NCI-H2107 treated with DMSO at 0.1 percent for 48 hours (cell line): Measurements from ENCODE around the gene ZNF423.
"Not testable (repeated sequence)": the region's sequence is repeated elsewhere in the genome, so short reads cannot be mapped to it uniquely, and the experiment has no call there.

Experiments used
- DNase-seq: peaks from one replicate; lab custom pipeline; 2025; ENCODE audit not compliant: unreplicated experiment; lab: John Stamatoyannopoulos, UW

Gene ZNF423

DNA sequence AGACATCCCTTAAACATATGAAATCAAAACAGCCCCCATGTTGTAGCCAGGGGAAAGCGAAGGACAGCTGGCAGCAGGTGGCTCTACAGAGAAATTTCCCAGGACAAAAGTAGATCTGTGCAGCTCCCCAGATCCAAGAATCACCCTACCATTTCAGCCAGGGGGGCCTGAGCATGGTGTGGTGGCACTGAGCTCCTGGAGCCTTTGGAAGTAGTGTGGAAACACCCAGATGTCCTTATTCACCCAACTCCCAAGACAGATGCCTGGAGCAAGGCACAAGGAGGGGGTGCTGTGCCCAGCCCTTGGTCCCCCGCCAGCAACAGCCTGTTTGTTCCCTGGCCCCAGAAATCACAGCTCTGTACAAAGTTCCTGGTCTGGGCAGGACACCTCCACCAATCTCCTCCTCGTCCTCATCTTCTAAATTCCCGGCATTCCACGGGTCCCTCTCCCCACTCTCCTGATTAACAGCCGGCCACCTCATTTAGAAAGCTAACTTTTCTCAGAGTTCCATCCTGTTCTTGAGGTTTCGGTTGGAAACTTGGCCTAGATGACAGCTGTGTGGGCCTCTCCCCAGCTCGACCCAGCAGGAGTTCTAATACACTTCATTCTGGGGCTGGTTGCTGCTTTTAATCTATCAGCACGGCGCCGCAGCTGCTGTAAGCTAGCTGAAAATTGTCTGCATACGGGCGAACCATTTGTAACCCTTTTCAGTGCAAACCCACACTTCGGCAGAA is 291.2 kb downstream of the ZNF423 start:
- DNase-seq = no peak

DNA sequence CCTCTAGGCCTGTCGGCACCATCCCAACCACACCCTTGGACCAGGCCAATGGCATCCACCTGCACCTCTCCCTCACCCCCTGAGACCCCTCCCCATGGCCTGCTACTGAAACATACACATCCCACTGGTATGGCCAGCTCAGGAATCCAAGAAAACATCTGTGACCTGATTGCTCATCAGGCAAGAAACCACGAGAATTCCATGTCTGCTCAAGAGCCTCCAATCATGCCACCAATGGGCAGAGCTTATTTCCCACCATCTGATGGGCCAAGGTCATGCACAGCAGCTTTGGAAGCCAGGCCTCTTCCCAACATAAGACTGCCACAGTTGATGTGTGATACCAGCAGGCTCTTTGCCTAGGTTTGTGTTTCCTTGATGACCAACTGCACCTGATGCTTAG is 292.2 kb downstream of the ZNF423 start:
- no peak for DNase-seq

DNA sequence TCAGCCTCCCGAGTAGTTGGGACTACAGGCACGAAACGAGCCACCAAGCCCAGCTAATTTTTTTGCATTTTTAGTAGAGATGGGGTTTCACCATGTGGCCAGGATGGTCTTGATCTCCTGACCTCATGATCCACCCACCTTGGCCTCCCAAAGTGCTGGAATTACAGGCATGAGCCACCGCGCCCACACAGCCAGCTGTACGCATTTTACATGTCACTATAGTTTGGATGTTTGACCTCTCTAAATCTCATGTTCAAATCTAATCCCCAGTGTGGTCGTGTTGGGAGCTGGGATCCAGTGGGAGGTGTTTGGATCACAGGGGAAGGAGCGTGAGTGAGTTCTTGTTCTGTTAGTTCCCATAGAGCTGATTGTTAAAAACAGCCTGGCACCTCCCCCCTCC is 293.0 kb downstream of the ZNF423 start:
- not testable (repeated sequence) for DNase-seq

DNA sequence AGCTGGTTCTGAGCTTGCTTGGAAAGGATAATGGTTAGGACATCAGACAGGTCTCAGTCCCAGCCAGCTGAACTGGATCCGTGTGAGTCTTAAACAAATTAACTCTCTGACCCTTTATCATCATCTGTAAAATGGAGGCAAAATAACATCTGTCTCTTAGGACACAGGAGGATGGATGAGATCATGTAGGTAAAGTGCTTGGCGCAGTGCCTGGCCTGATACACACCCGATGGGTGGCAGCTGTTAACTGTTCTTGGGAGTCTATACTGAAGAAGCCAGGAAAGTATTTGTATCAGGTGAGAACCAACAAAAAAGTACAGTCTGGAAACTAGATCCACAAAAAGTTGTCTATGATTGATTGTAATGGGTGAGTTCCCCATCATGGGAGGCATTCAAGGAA is 293.7 kb downstream of the ZNF423 start:
- no peak for DNase-seq

DNA sequence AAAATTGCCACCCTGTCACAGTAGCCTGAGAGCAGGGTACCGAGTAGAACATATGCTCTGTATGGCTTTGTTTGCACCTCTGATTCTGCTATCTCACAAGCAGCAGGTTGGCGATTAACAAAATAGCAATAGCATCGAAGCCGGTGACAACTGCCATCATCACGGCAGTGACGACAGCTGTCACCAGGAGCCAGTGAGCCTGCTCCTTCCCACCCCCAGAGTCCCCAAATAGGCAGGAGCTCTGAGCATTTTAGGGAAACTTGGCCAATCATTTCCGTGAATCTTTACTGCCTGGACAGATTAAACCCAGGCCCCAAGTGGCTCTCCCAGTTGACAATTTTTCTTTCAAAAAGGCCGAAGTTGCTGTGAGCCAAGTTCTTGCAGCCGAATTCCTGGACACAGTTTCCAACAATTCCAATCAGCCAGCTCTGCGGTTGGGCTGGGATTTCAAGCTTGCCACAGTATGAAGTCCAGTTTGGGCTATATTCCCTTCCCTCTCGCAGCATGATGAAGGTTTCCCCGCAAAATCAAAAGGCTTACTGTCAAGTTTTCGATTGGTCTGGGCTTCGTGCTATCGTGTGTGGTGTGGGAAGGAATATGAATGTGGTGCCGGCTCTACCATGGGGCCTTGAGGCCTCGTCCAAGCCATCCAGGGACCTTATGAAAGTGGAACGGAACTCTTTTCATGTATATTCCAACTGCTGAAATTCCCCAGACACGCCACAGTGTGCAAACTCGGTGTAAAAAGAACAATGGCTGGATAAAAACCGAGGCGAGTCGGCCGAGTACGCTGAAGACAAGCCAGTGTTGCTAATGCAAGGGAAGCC is 295.7 kb downstream of the ZNF423 start:
- DNase-seq = no peak

DNA sequence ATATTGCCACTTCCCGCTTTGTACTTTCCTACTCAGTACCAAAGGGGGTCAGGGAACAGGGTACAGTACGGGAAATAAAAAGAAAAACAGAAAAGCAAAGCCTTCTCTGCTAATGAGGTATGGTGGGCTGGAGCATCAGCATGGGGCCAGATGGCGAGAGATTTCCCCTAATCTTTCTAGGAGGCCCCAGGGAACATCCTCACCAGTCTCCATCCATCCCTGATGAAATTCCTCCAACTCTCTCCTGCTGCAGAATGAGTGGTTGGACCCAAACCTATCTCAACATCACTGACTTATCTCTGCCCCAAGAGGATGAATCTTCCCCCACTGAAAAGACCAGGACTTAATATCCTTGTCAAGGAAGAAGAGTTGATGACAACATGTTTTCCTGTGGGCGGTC is 296.7 kb downstream of the ZNF423 start:
- DNase-seq = no peak

DNA sequence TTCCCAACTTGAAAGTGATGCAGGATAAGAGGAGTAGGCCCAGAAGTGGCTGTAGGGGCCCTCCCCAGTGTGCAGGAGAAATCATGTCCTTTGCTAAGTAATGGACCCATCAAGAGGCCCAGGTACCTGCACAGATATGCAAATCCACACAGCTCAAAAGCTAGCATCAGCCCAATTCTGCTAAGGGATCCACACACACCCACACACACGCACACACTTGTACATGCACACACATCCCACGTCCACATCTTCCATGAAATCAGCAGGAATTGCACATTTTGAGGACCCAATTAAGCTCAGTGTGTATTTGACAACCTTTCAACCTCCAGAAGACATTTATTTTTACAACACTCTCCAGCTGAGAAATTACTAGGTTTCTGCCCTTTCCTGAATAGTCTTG is 297.5 kb downstream of the ZNF423 start:
- DNase-seq = no peak

DNA sequence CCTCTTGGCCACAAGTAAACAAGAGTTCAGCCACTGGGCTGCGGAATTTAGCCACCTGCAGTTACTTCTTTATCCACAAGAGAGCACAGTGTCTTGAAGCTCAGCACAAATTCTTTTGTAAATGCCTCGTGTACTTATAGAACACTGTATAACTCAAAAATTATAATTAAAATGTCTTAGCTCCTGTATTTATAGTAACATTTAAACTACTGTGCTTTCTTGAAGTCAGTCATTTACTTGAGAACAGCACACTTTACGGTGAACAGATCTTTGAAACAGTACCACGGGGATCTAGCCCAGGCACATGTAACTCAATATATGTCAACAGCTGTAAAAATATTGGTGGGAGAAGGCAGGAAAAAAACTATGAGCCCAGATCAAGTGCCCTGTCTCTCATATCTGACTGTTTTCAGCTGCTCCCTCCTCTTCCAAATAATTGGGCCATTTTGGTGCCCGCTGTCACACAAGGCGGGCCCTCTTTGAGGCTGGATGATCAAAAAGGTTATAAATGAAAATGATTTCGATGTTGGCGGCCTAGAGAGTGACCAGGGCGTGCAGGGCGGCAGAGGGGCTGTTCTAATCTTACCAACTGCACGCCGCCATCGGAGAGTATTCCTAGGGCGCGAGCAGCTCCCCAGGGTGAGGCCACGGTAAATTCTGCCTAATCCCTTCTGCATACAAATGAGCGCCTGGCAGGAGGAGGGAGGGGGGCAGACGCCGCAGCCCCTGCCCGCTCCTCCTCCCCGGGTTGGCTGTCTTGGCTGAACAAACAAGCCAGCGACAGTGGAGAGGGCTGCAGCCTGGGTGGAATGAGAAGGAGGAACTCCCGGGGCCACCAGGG is 299.1 kb downstream of the ZNF423 start:
- DNase-seq = peak; percentile 41

DNA sequence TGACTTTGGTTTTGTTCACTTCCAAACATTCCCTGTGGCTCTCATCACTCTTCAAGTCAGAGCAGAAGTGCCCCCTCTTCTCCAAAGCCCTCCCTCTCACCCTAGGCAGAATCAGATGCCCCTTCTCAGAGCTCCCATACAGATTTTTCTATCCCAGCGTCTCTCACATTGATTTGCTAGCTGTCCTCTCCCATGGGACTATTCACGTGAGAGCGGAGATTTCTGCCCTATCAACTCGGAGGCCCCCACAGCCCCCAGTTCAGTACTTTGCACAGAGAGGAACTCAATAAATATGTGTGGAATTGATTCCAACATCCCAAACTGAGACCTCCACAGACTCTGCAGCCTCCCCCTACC is 299.7 kb downstream of the ZNF423 start:
- DNase-seq = no peak

DNA sequence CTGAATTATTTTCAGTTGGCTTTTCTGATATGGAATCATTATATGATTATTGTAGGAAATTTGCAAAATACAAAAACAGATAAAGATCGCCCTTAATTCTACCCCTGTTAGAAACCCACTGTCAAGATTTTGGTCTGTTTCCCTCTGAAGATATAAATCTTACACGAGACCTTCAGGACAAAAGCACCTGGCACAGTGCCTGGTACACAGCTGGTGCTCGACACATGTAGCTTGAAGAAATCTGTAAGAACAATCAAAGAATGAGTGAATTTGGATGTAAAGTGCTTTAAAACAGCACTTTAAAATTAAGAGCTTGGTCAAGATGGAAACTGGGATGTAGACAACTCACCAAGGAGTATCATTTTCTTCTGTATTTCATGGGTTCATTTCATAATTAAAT is 301.2 kb downstream of the ZNF423 start:
- no peak for DNase-seq

DNA sequence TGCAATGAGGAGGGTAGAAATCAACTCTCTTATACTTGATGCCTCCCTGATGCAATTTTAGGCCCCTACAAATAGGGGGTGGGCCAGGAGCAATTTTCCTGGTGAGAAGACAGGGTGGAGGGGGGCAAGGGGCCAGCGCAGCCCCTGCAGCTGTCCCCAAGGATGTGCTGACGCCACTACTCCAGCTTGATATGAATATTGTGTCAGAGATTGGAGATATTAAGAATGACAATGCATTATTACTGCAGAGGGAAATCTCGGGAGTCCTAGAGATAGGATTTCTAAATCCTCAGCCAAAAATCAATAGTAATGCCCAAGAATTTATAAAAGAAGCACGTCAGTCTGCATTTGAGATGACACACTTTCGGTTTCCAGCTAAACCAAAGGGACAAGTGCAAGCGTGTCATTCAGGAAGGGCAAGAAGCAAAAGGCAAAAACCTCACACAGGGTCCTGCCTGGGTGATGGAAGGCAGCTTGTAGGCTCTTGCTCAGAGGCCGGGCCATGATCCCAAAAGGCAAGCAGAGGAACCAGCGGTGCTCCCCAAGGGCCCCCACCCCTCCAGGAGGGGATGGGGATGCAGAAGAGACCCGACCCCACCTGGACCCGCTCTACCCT is 303.5 kb downstream of the ZNF423 start:
- DNase-seq = no peak

DNA sequence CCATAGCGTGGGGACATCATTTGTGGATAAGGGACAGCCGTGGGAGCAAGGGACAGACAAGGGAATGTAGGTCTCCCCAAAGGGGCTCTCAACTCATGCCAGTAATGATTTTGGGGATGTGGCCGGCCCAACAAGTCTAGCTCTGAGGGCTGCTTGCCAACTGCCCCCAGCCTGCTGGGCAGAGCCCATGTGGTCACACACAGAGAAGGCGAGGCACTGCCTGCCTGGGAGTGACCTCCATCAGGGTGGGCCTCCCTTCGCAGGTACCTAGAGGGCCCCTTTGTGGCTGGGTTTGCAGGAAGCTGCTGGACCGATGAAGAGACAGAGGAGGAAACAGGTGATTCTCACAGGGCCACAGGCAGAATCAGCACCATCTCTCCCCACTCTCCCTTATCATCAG is 305.2 kb downstream of the ZNF423 start:
- no peak for DNase-seq

DNA sequence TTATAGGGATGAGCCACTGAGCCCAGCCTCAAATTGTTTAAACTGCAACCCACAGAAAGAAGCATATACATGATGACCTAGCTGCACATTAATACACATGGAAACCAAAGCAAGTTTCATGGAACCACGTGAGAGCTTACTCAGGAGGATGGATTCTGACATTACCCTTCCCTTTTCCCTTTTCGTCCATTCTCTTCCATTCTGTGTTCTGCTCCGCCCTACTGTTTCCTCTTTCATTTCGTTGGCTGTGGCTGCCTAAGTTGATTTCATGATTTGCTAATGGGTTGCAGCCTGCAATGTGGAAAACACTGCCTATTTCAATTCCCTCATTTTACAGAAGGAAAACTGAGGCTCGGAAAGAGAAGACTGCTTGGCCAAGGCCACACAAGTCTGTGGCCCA is 305.8 kb downstream of the ZNF423 start:
- DNase-seq = no peak

DNA sequence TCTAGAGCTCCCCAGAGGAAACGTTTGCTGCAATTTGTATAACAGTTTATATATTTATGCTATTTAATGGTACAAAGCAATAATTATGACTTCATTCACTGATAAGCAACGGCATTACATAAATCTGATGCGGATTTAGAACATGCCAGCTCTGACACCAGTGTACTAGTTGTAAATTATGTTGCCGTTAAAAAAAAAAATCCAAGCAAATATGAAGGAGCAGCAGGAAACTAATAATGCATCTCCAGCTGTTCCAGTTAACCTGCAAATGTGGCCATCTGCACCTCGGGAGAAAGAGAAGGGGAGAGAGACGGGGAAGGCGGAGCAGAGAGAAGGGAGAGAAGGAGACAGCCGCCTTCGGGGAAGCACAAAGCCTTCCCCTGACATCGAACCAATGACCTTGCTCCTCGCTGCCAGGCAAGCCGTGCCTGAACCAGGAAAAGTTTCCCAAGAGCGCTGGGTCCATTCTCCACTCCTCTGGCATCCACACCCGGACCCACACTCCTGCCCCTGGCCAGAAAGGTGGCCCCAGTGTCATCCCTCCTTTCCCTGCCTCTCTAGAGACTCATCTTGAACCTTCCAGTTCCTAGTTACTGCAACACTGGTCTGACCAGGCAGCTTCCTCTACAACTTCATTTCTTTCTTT is 307.5 kb downstream of the ZNF423 start:
- no peak for DNase-seq

DNA sequence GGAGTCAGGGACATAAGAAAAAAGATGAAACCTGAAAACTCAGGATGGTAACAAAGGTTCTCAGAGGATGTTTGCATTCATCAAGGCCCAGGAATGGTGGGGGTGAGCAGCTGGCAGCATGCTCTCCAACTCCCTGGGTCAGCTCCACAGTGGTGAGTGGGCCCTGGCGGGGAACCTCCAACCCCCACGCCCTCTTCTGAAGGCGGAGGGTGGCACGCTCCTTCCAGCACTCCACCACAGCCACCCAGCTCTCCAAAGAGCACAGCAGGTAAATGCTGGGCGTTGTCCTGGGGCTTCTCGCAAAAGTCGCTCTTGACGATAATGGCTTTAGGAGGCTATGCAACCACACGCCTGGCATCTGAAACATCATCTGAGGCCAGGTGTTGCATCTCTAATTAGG is 308.5 kb downstream of the ZNF423 start:
- DNase-seq = peak; percentile 39

DNA sequence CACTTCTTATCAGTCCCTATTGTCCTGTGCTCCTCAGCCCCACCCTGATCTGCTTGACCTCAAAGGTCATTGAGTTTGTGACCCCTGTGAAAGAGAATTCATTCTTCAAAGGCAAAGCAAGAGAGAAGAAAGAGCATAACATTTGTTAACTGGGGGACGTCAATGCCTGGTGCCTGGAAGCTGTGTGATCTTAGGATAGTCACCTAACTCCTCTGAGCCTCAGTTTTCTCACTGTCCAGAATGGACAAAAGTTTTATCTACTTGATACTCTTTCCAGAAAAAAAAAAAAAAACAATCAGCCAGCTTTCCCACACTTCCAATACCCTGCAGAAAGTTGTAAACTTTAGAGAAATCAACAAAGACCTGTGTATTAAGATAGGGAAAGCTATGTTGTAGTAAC is 309.2 kb downstream of the ZNF423 start:
- DNase-seq = no peak

DNA sequence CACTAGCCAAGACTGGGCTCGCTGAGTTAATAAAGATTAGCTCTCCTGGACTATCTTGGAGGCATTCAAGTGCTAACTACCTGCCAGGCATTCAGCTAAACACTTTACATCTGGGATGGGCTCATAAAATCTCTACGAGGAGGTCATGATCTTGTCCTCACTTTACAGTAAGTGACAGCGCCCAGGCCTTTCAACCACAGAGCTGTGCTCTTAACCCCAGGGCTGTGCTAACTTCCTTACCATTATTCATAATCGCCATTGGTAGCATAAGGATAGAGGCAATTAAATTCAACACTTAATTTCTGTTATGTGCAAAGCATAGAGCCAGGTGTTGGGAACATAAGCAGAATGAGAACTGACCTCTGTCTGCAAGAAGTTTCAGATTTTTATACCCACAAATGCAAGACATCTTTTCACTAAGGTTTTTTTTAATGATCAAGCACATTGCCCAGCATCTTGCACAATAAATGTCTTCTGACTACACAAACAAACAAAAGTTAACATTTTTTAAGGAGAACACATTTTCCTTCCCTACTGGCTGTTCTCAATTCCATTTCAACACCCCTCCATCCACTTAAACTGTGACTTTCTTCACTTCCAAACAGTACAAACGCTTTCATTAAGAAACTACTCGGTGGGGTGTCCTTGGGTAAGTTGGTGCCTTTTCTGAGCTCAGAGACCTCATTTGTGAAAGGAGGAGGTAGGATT is 310.0 kb downstream of the ZNF423 start:
- no peak for DNase-seq

DNA sequence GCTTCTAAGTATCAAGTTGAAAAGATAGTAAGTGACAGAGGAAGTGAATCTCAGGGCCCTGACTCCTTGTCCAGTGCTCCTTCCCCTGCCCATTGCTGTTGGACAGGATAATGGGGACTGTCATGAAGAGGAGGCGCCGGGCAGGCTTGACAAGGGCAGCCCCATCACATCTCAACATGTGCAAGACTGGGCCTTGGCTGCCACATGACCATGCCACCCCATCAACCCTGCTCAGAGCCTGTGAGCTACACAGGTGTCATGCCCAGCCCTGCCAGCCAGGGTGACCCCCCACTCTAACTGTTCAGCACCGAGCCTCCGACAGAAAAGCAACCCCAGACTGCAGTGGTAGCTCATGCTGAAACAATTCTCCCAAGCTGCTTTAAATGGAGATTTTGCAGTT is 310.7 kb downstream of the ZNF423 start:
- DNase-seq = no peak

DNA sequence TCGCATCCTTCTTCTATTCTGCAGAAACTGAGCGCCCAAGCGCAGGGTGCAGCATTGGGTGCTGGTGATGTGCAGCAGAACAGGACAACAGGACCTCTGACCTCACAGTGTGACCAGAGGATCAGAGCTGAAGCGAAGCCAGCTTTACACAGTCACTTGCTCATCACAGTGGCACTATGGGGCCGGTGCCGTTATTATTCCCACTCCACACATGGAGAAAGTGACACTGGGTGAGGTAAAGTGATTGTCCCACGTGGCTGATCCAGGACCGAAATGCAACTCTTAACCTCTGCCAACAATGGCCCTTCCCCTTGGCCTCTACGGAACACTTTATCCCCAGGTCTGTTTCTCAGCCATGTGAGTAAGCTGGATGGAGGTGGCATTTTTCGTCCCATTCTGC is 311.1 kb downstream of the ZNF423 start:
- DNase-seq = no peak

DNA sequence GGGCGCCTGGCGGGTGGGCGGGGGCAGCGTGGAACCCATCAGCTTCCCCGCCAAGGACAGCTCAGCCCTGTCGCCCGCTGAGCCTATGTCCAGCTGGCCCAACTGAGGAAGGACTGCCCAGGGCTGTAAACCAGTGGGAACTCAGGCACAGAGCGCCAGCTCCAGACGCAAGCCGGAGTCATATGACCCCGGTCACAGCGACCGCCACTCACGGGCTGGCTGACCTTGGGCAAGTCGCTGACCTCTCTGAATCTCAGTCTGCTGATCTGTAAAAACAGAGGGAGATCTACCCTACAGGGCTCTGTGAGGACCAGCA is 312.3 kb downstream of the ZNF423 start:
- no peak for DNase-seq
